Glomerular visceral epithelial cell (primary cell): ENCODE data around the gene GPD2.
"Not testable (repeated sequence)": the region's sequence is repeated elsewhere in the genome, so short reads cannot be mapped to it uniquely, and the experiment has no call there.

Experiments
- DNase-seq: peaks from one replicate; pipeline ENCODE4 v3.0.0-alpha.2; 2016; ENCODE audit errors: extremely low spot score

The GPD2 gene

GRCh38 chr2:156589381-156590079 is 153.4 kb downstream of the GPD2 start:
- peak; percentile 58 for DNase-seq

- no peak for DNase-seq
Observed at GRCh38 chr2:156590085-156590739, 154.0 kb downstream of the GPD2 start.

GRCh38 chr2:156592809-156593593 is 156.8 kb downstream of the GPD2 start:
- no peak for DNase-seq

- no peak for DNase-seq
Observed at GRCh38 chr2:156593594-156593921, 157.4 kb downstream of the GPD2 start.

GRCh38 chr2:156598563-156598962 is 162.4 kb downstream of the GPD2 start:
- DNase-seq: no peak

- DNase-seq: no peak
Observed at GRCh38 chr2:156600196-156600595, 164.0 kb downstream of the GPD2 start.

GRCh38 chr2:156601855-156602551 is 165.8 kb downstream of the GPD2 start:
- no peak for DNase-seq

GRCh38 chr2:156602552-156602933 is 166.4 kb downstream of the GPD2 start:
- DNase-seq: no peak

- no peak for DNase-seq
Observed at GRCh38 chr2:156615836-156616322, 179.7 kb downstream of the GPD2 start.

GRCh38 chr2:156618071-156618470 is 181.9 kb downstream of the GPD2 start:
- DNase-seq: not testable (repeated sequence)

- DNase-seq: no peak
Observed at GRCh38 chr2:156619021-156619539, 182.9 kb downstream of the GPD2 start.

GRCh38 chr2:156622491-156622890 is 186.3 kb downstream of the GPD2 start:
- DNase-seq: no peak

- no peak for DNase-seq
Observed at GRCh38 chr2:156625360-156626170, 189.4 kb downstream of the GPD2 start.

GRCh38 chr2:156626931-156627330 is 190.8 kb downstream of the GPD2 start:
- DNase-seq: no peak

GRCh38 chr2:156630579-156631337 is 194.6 kb downstream of the GPD2 start:
- DNase-seq: no peak

GRCh38 chr2:156635646-156636045 is 199.5 kb downstream of the GPD2 start:
- no peak for DNase-seq
